H9 (cell line): ENCODE results near the gene UTF1. TPM values are rescaled to one million over a fixed set of nuclear protein-coding genes. Genes with fewer than 3 reads are reported as not detected.

ENCODE experiments used
- DNase-seq: peaks from one replicate; pipeline ENCODE4 v3.0.0-alpha.2; 2017
- H2AFZ ChIP-seq: one replicate; pipeline ENCODE4 v1.6.1; 2013; ENCODE audit warnings: mild to moderate bottlenecking, low read length, control low read depth, moderate library complexity
- H2AK5ac ChIP-seq: 2 replicates; pipeline ENCODE4 v1.6.1; 2013; ENCODE audit warnings: low read length, control low read depth, mixed read lengths; ENCODE audit not compliant: insufficient read length
- H2BK120ac ChIP-seq: one replicate; pipeline ENCODE4 v1.6.1; 2013; ENCODE audit warnings: low read depth, mild to moderate bottlenecking, low read length, control low read depth, inconsistent platforms; ENCODE audit not compliant: poor library complexity, severe bottlenecking
- H2BK12ac ChIP-seq: 2 replicates; pipeline ENCODE4 v1.6.1; 2013; ENCODE audit warnings: low read length, control low read depth, mixed read lengths, low read depth; ENCODE audit not compliant: insufficient read length
- H2BK15ac ChIP-seq: 2 replicates; pipeline ENCODE4 v1.6.1; 2013; ENCODE audit warnings: low read depth, low read length, control low read depth
- H2BK20ac ChIP-seq: one replicate; pipeline ENCODE4 v1.6.1; 2013; ENCODE audit warnings: low read depth, mild to moderate bottlenecking, low read length, control low read depth, inconsistent platforms; ENCODE audit not compliant: poor library complexity, severe bottlenecking
- H2BK5ac ChIP-seq: 2 replicates; pipeline ENCODE4 v1.6.1; 2013; ENCODE audit warnings: low read length, control low read depth, mixed read lengths; ENCODE audit not compliant: insufficient read length
- H3K14ac ChIP-seq: 2 replicates; pipeline ENCODE4 v1.6.1; 2013; ENCODE audit warnings: low read length, control low read depth; ENCODE audit not compliant: insufficient read depth
- H3K18ac ChIP-seq: 2 replicates; pipeline ENCODE4 v1.6.1; 2013; ENCODE audit warnings: low read depth, mild to moderate bottlenecking, mixed read lengths, low read length, control low read depth; ENCODE audit not compliant: insufficient read length
- H3K23ac ChIP-seq: 2 replicates; pipeline ENCODE4 v1.6.1; 2013; ENCODE audit warnings: low read length, control low read depth, mixed read lengths, low read depth; ENCODE audit not compliant: insufficient read length
- H3K23me2 ChIP-seq: 2 replicates; pipeline ENCODE4 v1.6.1; 2013; ENCODE audit warnings: low read depth, mild to moderate bottlenecking, mixed read lengths, low read length, control low read depth; ENCODE audit not compliant: insufficient read length, poor library complexity, severe bottlenecking
- H3K27ac ChIP-seq: 2 replicates; pipeline ENCODE4 v1.5.1; 2013; ENCODE audit warnings: low read length, control low read depth, mixed read lengths, low read depth; ENCODE audit not compliant: insufficient read length
- H3K27me3 ChIP-seq: 2 replicates; pipeline ENCODE4 v1.6.1; 2013; ENCODE audit warnings: low read length, control low read depth, inconsistent platforms; ENCODE audit not compliant: insufficient read depth
- H3K4ac ChIP-seq: 2 replicates; pipeline ENCODE4 v1.6.1; 2013; ENCODE audit warnings: low read depth, mild to moderate bottlenecking, control low read depth, inconsistent platforms, low read length, moderate library complexity
- H3K4me1 ChIP-seq: 2 replicates; pipeline ENCODE4 v1.6.1; 2013; ENCODE audit warnings: low read length, control low read depth, inconsistent platforms; ENCODE audit not compliant: insufficient read depth
- H3K4me2 ChIP-seq: 2 replicates; pipeline ENCODE4 v1.6.1; 2013; ENCODE audit warnings: low read length, control low read depth, mixed read lengths; ENCODE audit not compliant: insufficient read length, insufficient read depth
- H3K56ac ChIP-seq: 2 replicates; pipeline ENCODE4 v1.6.1; 2013; ENCODE audit warnings: low read depth, mild to moderate bottlenecking, mixed read lengths, low read length, control low read depth; ENCODE audit not compliant: insufficient read length
- H3K79me1 ChIP-seq: 2 replicates; pipeline ENCODE4 v1.6.1; 2013; ENCODE audit warnings: low read depth, mild to moderate bottlenecking, moderate library complexity, low read length, control low read depth, inconsistent platforms; ENCODE audit not compliant: insufficient read depth, poor library complexity, severe bottlenecking
- H3K79me2 ChIP-seq: 2 replicates; pipeline ENCODE4 v1.6.1; 2013; ENCODE audit warnings: low read length, control low read depth, inconsistent platforms; ENCODE audit not compliant: insufficient read depth
- H3K9ac ChIP-seq: 2 replicates; pipeline ENCODE4 v1.6.1; 2013; ENCODE audit warnings: low read length, control low read depth, mixed read lengths; ENCODE audit not compliant: insufficient read length; ENCODE audit errors: extremely low read depth
- H3K9me3 ChIP-seq: one replicate; pipeline ENCODE4 v1.6.1; 2013; ENCODE audit warnings: low read depth, low read length, inconsistent platforms; ENCODE audit not compliant: control insufficient read depth
- H3T11ph ChIP-seq: one replicate; pipeline ENCODE4 v1.6.1; 2013; ENCODE audit warnings: mild to moderate bottlenecking, low read length, control low read depth, inconsistent platforms
- H4K20me1 ChIP-seq: one replicate; pipeline ENCODE4 v1.6.1; 2013; ENCODE audit not compliant: control insufficient read depth, insufficient read length, insufficient read depth
- H4K5ac ChIP-seq: 2 replicates; pipeline ENCODE4 v1.6.1; 2013; ENCODE audit warnings: low read depth, mild to moderate bottlenecking, mixed read lengths, low read length, control low read depth; ENCODE audit not compliant: insufficient read length
- H4K8ac ChIP-seq: replicated peaks from 2 replicates; pipeline ENCODE4 v1.6.1; 2013; ENCODE audit warnings: low read length, control low read depth, mixed read lengths, low read depth; ENCODE audit not compliant: insufficient read length
- H4K91ac ChIP-seq: 2 replicates; pipeline ENCODE4 v1.6.1; 2013; ENCODE audit warnings: low read depth, mild to moderate bottlenecking, moderate library complexity, mixed read lengths, low read length, control low read depth; ENCODE audit not compliant: insufficient read length
- H3K27ac Mint-ChIP-seq, 3 experiments: 2 replicates in 2 of 3; 3 replicates in 1 of 3; pipeline ENCODE4 v1.8.0; 2020 to 2021; ENCODE audit warnings: mixed read lengths in 3 of 3, mild to moderate bottlenecking in 1 of 3, moderate library complexity in 1 of 3
- H3K27me3 Mint-ChIP-seq: 2 replicates; pipeline ENCODE4 v1.8.0; 2021; ENCODE audit warnings: low read depth, mild to moderate bottlenecking, moderate library complexity, mixed read lengths
- H3K36me3 Mint-ChIP-seq, 3 experiments: 2 replicates in 2 of 3; 3 replicates in 1 of 3; pipeline ENCODE4 v1.8.0; 2020 to 2021; ENCODE audit warnings: low read depth in 3 of 3, mixed read lengths in 3 of 3; ENCODE audit not compliant: insufficient read depth in 1 of 3
- H3K4me1 Mint-ChIP-seq, 2 experiments: 2 replicates each; pipeline ENCODE4 v1.8.0; 2020; ENCODE audit warnings: mixed read lengths in 2 of 2
- H3K4me3 Mint-ChIP-seq, 2 experiments: 2 replicates in 1 of 2; 3 replicates in 1 of 2; pipeline ENCODE4 v1.8.0; 2020 to 2021; ENCODE audit warnings: mild to moderate bottlenecking in 2 of 2, mixed read lengths in 2 of 2, moderate library complexity in 1 of 2
- H3K9me3 Mint-ChIP-seq, 2 experiments: 2 replicates in 1 of 2; 3 replicates in 1 of 2; pipeline ENCODE4 v1.8.0; 2020; ENCODE audit warnings: mild to moderate bottlenecking in 2 of 2, mixed read lengths in 2 of 2, moderate library complexity in 1 of 2
- WGBS: extraction: QIAGEN DNeasy Blood & Tissue Kit; methylation state at CpG from one replicate; pipeline ENCODE4 v1.1.7; 2013; ENCODE audit warnings: missing lambda C conversion rate, low lambda C conversion rate, mixed read lengths; ENCODE audit not compliant: insufficient read length; ENCODE audit errors: extremely low coverage; 5-methylcytosine and 5-hydroxymethylcytosine counted together
- total RNA-seq: library from RNA; stranded (reverse); gene quantifications from 2 replicates; pipeline ENCODE4 v1.2.1, GENCODE V29; 2021
- TF ChIP-seq, protein P1 (sequence below): fragments of 200-600 bp; sonication (generic); conservative IDR thresholded peaks from 3 replicates; pipeline ENCODE4 v1.8.0; 2021; ENCODE audit warnings: antibody characterized with exemption, mild to moderate bottlenecking

UTF1 gene
- total RNA-seq, 1 experiment from 2014 or later = 31.5 TPM

- no CpG with 5 or more reads among the region's 40 CpGs for WGBS
- H2BK20ac ChIP-seq = no peak overlapping the region
- no peak overlapping the region; a peak in 1 of 5 replicates for H3K4me3 Mint-ChIP-seq
- no peak overlapping the region for H3K56ac ChIP-seq
- H4K20me1 ChIP-seq = no peaks in the 10 kb centered on the region
- H3K18ac ChIP-seq = no peak overlapping the region
- H3K9ac ChIP-seq = no peak overlapping the region
- no peaks in the 10 kb centered on the region for H3K23me2 ChIP-seq
- H2BK5ac ChIP-seq = no peak overlapping the region
- no peak for DNase-seq
- peaks cover 13 to 23% of the 10 kb centered on the region in 2 experiments for H3K9me3 Mint-ChIP-seq
- H3T11ph ChIP-seq = no peak overlapping the region
- no peaks in the 10 kb centered on the region for H3K79me2 ChIP-seq
- H2BK120ac ChIP-seq = no peak overlapping the region
- no peak overlapping the region for H3K4me2 ChIP-seq
- no peak overlapping the region for H2AK5ac ChIP-seq
- H3K79me1 ChIP-seq = no peaks in the 10 kb centered on the region
- no peak overlapping the region for H3K23ac ChIP-seq
- H3K27me3 Mint-ChIP-seq = peaks cover 14% of the 10 kb centered on the region
- H4K91ac ChIP-seq = no peak overlapping the region
- no peak overlapping the region for H3K27ac ChIP-seq
- H3K4me1 ChIP-seq = no peaks in the 10 kb centered on the region
- H3K14ac ChIP-seq = no peak overlapping the region; the same call in 1 of the 2 replicates
- no peaks in the 10 kb centered on the region for H3K9me3 ChIP-seq
- no peak overlapping the region for H2AFZ ChIP-seq
- no peak overlapping the region for H4K5ac ChIP-seq
- H3K27ac Mint-ChIP-seq = no peak overlapping the region
- no peak overlapping the region for H3K4ac ChIP-seq
- H2BK15ac ChIP-seq = no peak overlapping the region
- no peaks in the 10 kb centered on the region for H3K27me3 ChIP-seq
- H3K4me1 Mint-ChIP-seq = 0 out of 4 replicates have a peak, but pooled peaks cover 0 to 2% of the 10 kb centered on the region in 2 experiments
- no peak overlapping the region for H2BK12ac ChIP-seq
- no peak overlapping the region for H4K8ac ChIP-seq
- H3K36me3 Mint-ChIP-seq = peaks cover 1 to 11% (median 7%) of the 10 kb centered on the region in 3 experiments; a peak in 6 of 7 replicates
- TF ChIP-seq, protein P1, sequence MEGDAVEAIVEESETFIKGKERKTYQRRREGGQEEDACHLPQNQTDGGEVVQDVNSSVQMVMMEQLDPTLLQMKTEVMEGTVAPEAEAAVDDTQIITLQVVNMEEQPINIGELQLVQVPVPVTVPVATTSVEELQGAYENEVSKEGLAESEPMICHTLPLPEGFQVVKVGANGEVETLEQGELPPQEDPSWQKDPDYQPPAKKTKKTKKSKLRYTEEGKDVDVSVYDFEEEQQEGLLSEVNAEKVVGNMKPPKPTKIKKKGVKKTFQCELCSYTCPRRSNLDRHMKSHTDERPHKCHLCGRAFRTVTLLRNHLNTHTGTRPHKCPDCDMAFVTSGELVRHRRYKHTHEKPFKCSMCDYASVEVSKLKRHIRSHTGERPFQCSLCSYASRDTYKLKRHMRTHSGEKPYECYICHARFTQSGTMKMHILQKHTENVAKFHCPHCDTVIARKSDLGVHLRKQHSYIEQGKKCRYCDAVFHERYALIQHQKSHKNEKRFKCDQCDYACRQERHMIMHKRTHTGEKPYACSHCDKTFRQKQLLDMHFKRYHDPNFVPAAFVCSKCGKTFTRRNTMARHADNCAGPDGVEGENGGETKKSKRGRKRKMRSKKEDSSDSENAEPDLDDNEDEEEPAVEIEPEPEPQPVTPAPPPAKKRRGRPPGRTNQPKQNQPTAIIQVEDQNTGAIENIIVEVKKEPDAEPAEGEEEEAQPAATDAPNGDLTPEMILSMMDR = peak; percentile 46; the same call in 2 of the 3 replicates
Measured at GRCh38 chr10:133196936-133197758, 32.9 kb upstream of the UTF1 start.
